ENCODE measurements around the gene LAMA3.
A peak's percentile ranks its signal among the peaks of the same experiment; 100 is the strongest.
"Not testable (repeated sequence)": the region's sequence is repeated elsewhere in the genome, so short reads cannot be mapped to it uniquely, and the experiment has no call there.

The LAMA3 gene

DNA sequence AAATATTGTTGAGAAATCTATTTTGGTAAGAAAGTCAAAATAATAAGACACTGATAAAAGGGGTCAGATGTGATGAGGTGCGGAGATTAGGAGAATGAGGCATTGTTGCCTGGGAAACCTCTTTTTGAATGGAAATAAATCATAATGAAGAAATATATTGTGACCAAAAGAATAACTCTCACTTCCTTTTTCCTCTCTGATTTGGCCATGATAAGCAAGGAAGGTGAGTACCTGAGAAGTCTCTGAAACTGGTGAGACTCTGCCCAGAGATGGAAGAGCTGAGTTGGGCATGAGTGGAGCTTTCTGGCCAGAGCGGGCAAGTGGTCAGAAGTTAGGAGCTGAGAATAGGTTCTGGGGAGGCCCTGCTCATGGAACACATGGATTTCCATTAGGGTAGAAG is 11.8 kb downstream of the LAMA3 start:
- H3K4me3 ChIP-seq (ENCODE audit: low read length), result no peak overlapping the region
- no peak for DNase-seq (ENCODE audit: low read depth, low spot score)

GRCh38 chr18:23701544-23702064 is 12.4 kb downstream of the LAMA3 start:
- DNase-seq (ENCODE audit: low read depth, low spot score), result no peak

DNA sequence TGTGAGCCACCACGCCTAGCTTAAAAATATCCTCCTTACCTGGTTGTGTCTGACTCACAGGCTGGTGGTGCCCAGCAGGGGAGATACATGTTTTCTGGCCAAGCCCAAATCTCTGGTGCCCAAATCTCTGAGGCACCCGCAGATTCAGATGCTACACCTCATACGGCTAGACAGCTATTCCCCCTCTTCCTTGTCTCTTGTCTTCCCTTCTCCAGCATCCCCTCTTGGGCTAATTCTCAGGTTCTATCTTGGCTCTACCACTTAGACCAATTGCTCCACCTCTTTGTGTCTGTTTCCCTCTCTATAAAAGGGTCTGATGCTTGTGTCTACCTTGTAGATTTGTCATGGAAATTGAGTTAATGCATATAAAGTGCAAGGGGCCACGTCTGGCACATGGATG is 13.4 kb downstream of the LAMA3 start:
- DNase-seq (ENCODE audit: low read depth, low spot score), result no peak

More at GRCh38 chr18:23701544-23702064, 12.4 kb downstream of the LAMA3 start:
- no peak overlapping the region for H3K4me3 ChIP-seq (ENCODE audit: low read length)

GRCh38 chr18:23703057-23703986 is 14.1 kb downstream of the LAMA3 start:
- peak; percentile 54 for DNase-seq (ENCODE audit: low read depth, low spot score)
- H3K4me3 ChIP-seq (ENCODE audit: low read length), result no peak overlapping the region

More for the DNA sequence above, 13.4 kb downstream of the LAMA3 start:
- no peak overlapping the region for H3K4me3 ChIP-seq (ENCODE audit: low read length)

- no peak for DNase-seq (ENCODE audit: low read depth, low spot score)
- no peak overlapping the region for H3K4me3 ChIP-seq (ENCODE audit: low read length)
These were observed 14.7 kb downstream of the LAMA3 start for GRCh38 chr18:23703987-23704384.

DNA sequence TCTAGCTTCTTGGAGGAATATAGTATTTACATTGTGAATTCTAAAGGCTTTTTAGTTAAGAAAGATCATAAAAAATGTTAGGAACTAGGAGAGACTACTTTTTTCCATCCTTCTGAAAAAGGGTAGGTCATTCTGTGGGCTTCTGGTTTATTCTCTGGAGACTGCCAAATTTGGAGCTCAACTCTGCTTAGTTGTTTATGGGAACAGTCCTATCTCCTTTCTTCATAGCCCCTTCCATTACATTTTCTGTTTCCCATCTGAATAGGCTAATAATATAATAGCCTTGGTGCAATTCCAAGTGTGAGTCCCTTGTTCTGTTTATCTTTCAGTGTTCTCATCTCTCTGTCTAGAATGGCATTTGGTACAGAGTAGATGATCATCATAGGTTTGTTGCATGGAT is 15.6 kb downstream of the LAMA3 start:
- DNase-seq (ENCODE audit: low read depth, low spot score), result no peak
- no peak overlapping the region for H3K4me3 ChIP-seq (ENCODE audit: low read length)

DNA sequence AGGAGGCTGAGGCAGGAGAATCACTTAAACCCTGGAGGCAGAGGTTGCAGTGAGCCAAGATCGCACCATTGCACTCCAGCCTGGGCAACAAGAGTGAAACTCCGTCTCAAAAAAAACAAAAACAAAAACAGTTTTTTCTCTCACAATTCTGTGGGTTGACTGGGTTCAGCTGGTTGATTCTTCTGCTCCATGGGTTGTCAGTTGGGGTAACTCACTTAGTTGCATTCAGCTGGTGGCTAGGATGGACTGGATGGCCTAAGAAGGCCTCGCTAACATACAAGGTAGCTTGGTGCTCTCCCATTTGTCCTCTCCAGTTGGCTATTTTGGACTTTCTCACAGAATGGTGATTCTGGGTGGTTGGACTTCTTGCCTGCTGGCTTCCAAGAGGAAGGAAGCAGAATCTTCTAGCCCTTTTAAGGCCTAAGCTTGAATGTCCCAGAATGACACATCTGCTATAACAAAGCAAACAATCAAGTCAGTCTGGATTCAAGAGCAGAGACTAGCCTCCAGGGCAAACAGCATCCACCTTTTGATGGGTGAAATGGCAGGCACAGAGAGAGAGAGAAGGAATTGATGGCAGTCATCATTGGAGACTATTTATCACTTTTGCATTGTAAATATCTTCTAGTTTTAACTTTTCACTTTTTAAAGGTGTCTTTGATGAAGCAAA is 17.9 kb downstream of the LAMA3 start:
- no peak for DNase-seq (ENCODE audit: low read depth, low spot score)
- H3K4me3 ChIP-seq (ENCODE audit: low read length), result no peak overlapping the region

- H3K4me3 ChIP-seq (ENCODE audit: low read length), result no peak overlapping the region
- DNase-seq (ENCODE audit: low read depth, low spot score), result no peak
These were observed 20.8 kb downstream of the LAMA3 start for GRCh38 chr18:23710068-23710527.

DNA sequence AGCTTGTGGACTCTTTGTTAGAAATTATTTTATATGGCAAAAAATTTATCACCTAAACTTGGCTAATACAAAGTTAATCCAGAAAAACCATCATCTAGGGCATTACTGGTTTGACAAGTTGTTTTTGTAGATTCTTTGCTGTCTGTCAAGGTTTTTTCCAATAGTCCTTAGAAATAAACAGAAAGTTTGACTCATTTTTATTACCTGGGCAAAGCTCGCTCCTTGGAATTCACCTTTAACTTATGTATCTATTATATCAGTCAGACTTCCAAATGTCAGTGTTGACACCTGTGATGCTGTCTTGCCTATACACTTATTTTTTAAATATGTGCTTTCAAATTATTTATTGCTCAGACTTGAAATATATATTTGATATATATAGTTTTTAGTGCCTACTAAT is 21.7 kb downstream of the LAMA3 start:
- no peak overlapping the region for H3K4me3 ChIP-seq (ENCODE audit: low read length)
- no peak for DNase-seq (ENCODE audit: low read depth, low spot score)

DNA sequence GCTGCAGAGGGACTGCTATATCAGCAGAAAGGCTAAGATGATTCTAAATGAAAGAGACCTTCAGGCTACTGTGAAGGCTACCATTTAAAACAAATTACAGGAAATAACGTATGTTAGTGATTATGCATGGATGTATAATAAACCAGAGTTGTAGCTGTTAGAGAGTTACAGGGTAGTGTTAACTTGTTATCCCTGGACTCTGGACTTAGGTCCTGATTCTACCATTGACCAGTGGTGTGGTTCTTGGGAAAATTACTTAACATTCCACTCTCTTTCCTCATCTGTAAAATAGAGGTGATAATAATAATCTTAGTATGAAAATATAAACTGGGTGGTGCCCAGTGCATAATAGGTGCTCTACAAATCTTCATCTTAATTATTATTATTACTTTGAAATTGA is 22.2 kb downstream of the LAMA3 start:
- DNase-seq (ENCODE audit: low read depth, low spot score), result no peak
- H3K4me3 ChIP-seq (ENCODE audit: low read length), result no peak overlapping the region

DNA sequence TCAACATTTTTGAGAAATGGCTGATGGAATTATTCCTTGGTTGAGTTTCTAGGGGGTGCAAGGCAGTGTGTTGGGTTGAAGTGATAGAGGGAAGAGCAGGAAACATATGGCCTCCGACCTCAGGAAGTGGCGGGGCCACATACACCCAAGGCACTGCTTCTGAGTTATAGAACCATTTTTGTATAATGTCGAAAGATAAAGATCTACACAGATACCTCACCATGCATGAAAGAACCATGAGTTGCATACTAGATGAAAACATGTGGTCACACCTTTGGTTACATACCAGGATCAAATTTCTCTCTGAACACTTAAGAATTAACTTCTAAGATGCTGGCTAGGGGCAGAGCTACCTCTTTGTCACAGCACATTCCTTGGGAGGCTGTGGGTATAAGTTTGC is 23.2 kb downstream of the LAMA3 start:
- no peak overlapping the region for H3K4me3 ChIP-seq (ENCODE audit: low read length)
- DNase-seq (ENCODE audit: low read depth, low spot score), result peak; percentile 94

GRCh38 chr18:23714576-23714975 is 25.3 kb downstream of the LAMA3 start:
- no peak for DNase-seq (ENCODE audit: low read depth, low spot score)
- no peak overlapping the region for H3K4me3 ChIP-seq (ENCODE audit: low read length)

- H3K4me3 ChIP-seq (ENCODE audit: low read length); DNase-seq (ENCODE audit: low read depth, low spot score): not testable (repeated sequence)
These were observed 26.8 kb downstream of the LAMA3 start for GRCh38 chr18:23716079-23716478.

DNA sequence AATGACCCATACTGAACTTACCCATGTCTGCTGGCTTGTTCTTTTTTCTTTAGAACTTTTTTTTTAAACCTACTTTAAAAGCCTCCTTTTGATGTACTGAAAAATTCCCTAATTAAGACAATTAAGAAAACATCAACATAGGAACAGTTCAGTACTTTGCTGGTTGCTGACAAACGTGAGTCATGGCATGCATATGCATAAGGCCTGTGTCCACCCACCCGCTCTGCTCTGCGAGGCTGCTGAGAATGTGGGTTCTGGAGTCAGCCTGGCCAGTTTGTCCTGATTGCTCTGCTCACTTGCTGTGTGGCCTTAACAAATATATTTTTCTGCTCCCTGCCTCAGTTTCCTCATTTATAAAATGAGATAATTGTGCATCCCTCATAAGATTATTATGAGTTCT is 27.3 kb downstream of the LAMA3 start:
- no peak overlapping the region for H3K4me3 ChIP-seq (ENCODE audit: low read length)
- no peak for DNase-seq (ENCODE audit: low read depth, low spot score)

DNA sequence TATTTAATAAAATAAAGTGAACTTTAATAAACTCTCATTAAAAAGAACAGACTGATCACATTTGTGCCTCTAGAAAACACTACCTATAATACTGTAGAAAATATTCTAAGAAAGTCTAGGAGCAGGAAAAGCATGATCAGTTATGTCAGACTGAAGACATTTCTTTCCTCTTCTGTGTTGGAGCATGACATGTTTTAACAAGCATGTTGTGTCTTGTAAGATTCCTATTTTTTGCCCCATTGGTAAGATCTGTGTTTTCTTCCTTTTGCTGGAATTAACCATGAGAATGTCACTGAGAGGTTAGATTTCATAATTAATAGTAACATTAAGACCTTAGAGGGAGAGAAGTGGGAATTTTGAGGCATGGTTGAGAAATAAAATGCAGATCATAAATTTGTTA is 27.7 kb downstream of the LAMA3 start:
- no peak overlapping the region for H3K4me3 ChIP-seq (ENCODE audit: low read length)
- DNase-seq (ENCODE audit: low read depth, low spot score), result no peak

DNA sequence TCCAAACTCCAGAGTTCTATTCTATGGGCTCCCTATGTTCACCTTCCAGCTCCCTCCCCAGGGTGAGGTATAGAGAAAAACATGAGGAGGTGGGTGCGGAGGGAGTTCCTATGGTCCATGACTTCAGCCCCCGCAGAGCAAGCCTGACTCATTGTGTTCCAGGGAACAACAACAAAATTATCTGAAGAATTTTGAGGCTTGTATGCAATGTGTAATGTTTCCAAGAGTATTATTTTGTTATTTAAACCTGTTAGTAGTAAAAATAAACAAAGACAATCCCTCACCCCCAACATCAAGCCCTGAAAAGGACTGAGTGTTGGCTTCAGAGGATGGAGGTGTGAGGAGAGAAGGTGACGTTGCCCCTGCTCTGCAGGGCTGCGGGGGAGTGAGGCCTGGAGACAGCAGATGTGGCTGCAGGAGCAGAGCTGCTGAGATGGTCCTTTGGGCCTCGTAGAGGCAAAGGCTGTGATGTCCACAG is 29.0 kb downstream of the LAMA3 start:
- DNase-seq (ENCODE audit: low read depth, low spot score), result no peak
- H3K4me3 ChIP-seq (ENCODE audit: low read length), result no peak overlapping the region

DNA sequence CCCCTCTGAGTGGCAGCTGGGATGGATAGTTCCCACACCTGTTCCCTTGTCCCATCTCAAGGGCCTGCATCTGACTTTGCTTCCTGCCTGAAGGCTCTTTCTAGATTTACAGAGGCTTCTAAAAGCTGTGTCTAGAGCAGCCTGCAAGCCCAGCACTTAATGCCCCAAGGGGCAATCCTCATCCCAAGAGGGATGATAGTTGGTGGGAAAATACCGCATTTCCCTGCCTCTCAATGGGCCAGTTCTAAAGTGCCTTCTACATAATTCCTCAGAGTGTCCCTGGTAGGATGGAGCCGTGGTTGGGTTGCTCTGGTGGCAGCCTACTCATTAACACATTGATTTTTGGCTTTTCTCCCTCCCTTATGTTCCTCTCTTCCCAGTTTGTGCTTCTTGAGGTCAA is 29.5 kb downstream of the LAMA3 start:
- DNase-seq (ENCODE audit: low read depth, low spot score), result no peak
- no peak overlapping the region for H3K4me3 ChIP-seq (ENCODE audit: low read length)

- H3K4me3 ChIP-seq (ENCODE audit: low read length), result no peak overlapping the region
- no peak for DNase-seq (ENCODE audit: low read depth, low spot score)
These were observed 30.5 kb downstream of the LAMA3 start for GRCh38 chr18:23719634-23720201.

DNA sequence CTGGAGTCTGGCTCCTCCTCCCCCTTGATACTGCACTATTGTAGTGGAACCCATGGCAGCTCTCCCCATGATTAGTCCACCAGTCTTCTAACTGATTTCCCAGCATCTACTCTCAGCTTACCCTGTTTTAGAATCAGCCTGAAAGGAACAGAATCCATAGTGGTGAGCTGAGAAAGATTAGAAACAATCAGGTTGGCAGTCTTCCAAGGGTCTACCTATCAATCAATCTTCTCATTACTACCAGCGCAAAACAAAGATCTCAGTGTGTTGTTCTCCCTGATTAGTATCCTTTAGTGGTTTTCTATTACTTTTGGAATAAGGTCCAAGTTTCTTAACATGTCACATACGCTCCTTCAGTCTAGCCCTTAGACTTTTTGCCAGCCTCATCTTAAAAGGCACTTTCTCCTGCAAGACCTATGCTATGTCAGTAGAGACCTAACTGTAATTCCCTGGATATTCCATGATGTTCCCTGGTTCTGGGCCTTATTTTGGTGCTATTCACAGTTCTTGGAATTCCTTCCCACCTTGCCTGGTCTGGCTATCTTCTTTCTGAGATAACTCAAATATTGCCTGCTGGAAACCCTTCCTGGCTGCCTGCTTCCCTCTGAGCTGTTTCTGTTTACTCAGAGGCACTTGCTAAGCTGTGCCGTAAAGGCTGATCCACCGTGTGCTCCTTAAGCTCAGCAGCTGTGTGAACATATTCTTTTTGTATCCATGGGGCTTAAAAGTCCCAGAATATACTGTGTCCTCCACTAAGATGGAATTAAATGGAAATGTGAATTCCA is 32.6 kb downstream of the LAMA3 start:
- H3K4me3 ChIP-seq (ENCODE audit: low read length), result no peak overlapping the region
- DNase-seq (ENCODE audit: low read depth, low spot score), result no peak

Data from Jurkat, Clone E6-1 (cell line).